ENCODE measurements around the gene ASIP. TPM values are rescaled to one million over a fixed set of nuclear protein-coding genes. Genes with fewer than 3 reads are reported as not detected.
A peak's percentile ranks its signal among the peaks of the same experiment; 100 is the strongest.

ASIP gene
- total and polyA plus RNA-seq, 2 of the 4 experiments (the other 2 are of a cell fraction): not detected

- H2BK120ac ChIP-seq (ENCODE audit: low read depth, low read length): no peak overlapping the region
- H2BK20ac ChIP-seq (ENCODE audit: low read depth, low read length): no peak overlapping the region
- no peaks in the 10 kb centered on the region for H3K27me3 ChIP-seq (ENCODE audit: control insufficient read depth, insufficient read depth, low read length)
- intact Hi-C loops (cut with micrococcal nuclease): loop anchor here (2.0 kb wide), 1 partner anchor 111 kb away; no protein-coding TSS in a partner anchor
- TF ChIP-seq USF2 (IDR thresholded peaks at IDR 0.05; ENCODE audit: low read depth, low read length) (no peak), CTCF (conservative IDR thresholded peaks at IDR 0.05; ENCODE audit: low read depth, low read length) (no peak), RCOR1 (IDR thresholded peaks at IDR 0.05; ENCODE audit: insufficient replicate concordance, low read length) (no peak), RAD21 (IDR thresholded peaks at IDR 0.05; ENCODE audit: low read length) (no peak), NFE2L2 (IDR thresholded peaks at IDR 0.05; ENCODE audit: low read depth, low read length) (no peak), MAFK (IDR thresholded peaks at IDR 0.05; ENCODE audit: low read depth, low read length) (no peak), MAZ (IDR thresholded peaks at IDR 0.05; ENCODE audit: borderline replicate concordance, low read depth, low read length) (no peak), SMC3 (IDR thresholded peaks at IDR 0.05; ENCODE audit: low read depth, low read length) (no peak), CEBPB (IDR thresholded peaks at IDR 0.05; ENCODE audit: low read depth, low read length) (no peak), CHD1 (IDR thresholded peaks at IDR 0.05; ENCODE audit: low read depth, low read length) (no peak), FOS (IDR thresholded peaks at IDR 0.05; ENCODE audit: low read depth, low read length) (no peak)
- POLR2A ChIA-PET (ENCODE audit: unreplicated experiment): no interaction called here
- H2AK5ac ChIP-seq (ENCODE audit: low read depth, low read length): peak overlapping the region; percentile 89; the same call in 1 of the 2 replicates
- no peak overlapping the region for H3K23ac ChIP-seq (ENCODE audit: low read depth, low read length)
- H3K18ac ChIP-seq (ENCODE audit: low read depth, low read length): no peak overlapping the region
- H2AFZ ChIP-seq (replicated peaks; ENCODE audit: low read length, poor library complexity): peak overlapping the region; percentile 92
- peaks cover 28 to 44% of the 10 kb centered on the region in 2 experiments for H3K79me1 ChIP-seq (ENCODE audit: low read depth in 1 of 2, low read length in 2 of 2)
- dilution Hi-C loops (cut with HindIII; ENCODE audit: low sequenced_read_pairs, unreplicated experiment): no loop called here
- peak overlapping the region; percentile 91 for H2AK9ac ChIP-seq (replicated peaks; ENCODE audit: low read depth, low read length, poor library complexity)
- no peak overlapping the region for H2BK15ac ChIP-seq (ENCODE audit: low read depth, low read length)
- peak overlapping the region; percentile 74 for H3K4ac ChIP-seq (ENCODE audit: low read depth, low read length)
- peak overlapping the region; percentile 76 for H3K4me3 ChIP-seq (ENCODE audit: insufficient read depth, low read depth, low read length)
- H4K8ac ChIP-seq (ENCODE audit: low read depth in 2 of 2, low read length in 2 of 2): peak overlapping the region; percentile 88 to 96; a peak in 3 of 4 replicates
- CTCF ChIA-PET: interaction anchor here (0.6 to 2.3 kb wide), 3 partner anchors 11 to 137 kb away, joined by 3 to 13 read pairs (median 5); no protein-coding TSS in a partner anchor
- H4K20me1 ChIP-seq (ENCODE audit: insufficient read depth, low read length): peaks cover 10% of the 10 kb centered on the region; the same call in 1 of the 2 replicates
- H3K4me2 ChIP-seq (ENCODE audit: low read depth, low read length): peak overlapping the region; percentile 90
- H3K9me3 ChIP-seq (ENCODE audit: control insufficient read depth, insufficient read depth, low read length): no peaks in the 10 kb centered on the region
- no peak overlapping the region for H3K27ac ChIP-seq (ENCODE audit: insufficient read depth, low read length)
- no peak overlapping the region; the same call in 1 of the 2 replicates for H3K14ac ChIP-seq (replicated peaks; ENCODE audit: low read depth, low read length)
- DNase-seq: no peak
- H3K36me3 ChIP-seq (ENCODE audit: control insufficient read depth, insufficient read depth, low read length): no peaks in the 10 kb centered on the region; the same call in 1 of the 2 replicates
- ATAC-seq (ENCODE audit: low read depth): no peak
- peaks cover 9% of the 10 kb centered on the region for H3K9me1 ChIP-seq (ENCODE audit: insufficient read depth, low read length)
- TSS peak; percentile 48 for BruUV-seq (replicated peaks)
- H3K9ac ChIP-seq (ENCODE audit: low read depth, low read length): peak overlapping the region; percentile 75; the same call in 1 of the 2 replicates
- peaks cover 9% of the 10 kb centered on the region for H3K4me1 ChIP-seq (ENCODE audit: control insufficient read depth, insufficient read depth, low read length)
- H2BK5ac ChIP-seq (ENCODE audit: low read depth, low read length, poor library complexity, severe bottlenecking): no peak overlapping the region
- H4K91ac ChIP-seq (ENCODE audit: insufficient read depth, low read depth, low read length): no peak overlapping the region; the same call in 1 of the 2 replicates
- H4K5ac ChIP-seq (ENCODE audit: low read depth, low read length): no peak overlapping the region
- in situ Hi-C loops (cut with MboI; ENCODE audit: low sequenced_read_pairs): loop anchor here (10.0 kb wide), 1 partner anchor 413 kb away; no protein-coding TSS in a partner anchor
- WGBS, 2 experiments (ENCODE audit: extremely low coverage in 2 of 2, insufficient read length in 1 of 2): 89% methylated on average over 7 of the region's 17 CpGs; no CpG with 5 or more reads in 1 of the 2 experiments
- H3K56ac ChIP-seq (ENCODE audit: extremely low read depth, insufficient read depth, low read length): no peak overlapping the region
Measured at GRCh38 chr20:34301587-34302311, 60.5 kb downstream of the ASIP start.
